Tibial nerve (tissue), 4 donors: Measurements from ENCODE around the gene BCL7C. TPM values are rescaled to one million over a fixed set of nuclear protein-coding genes. Genes with fewer than 3 reads are reported as not detected.

Experiments
- DNase-seq, 2 donors: peaks; one replicate each; pipeline ENCODE4 v3.0.0-alpha.2; 2019; ENCODE audit warnings: low spot score in 2 of 2
- H3K27ac ChIP-seq, 4 donors: fragments of 200-600 bp; sonication (generic) in 3 of 4; one replicate each; pipeline ENCODE4 v1.5.1; 2017 to 2019; ENCODE audit warnings: mild to moderate bottlenecking in 1 of 4
- H3K27me3 ChIP-seq, 2 donors: fragments of 200-600 bp; sonication (generic) in 1 of 2; one replicate each; pipeline versions ENCODE4 v1.5.1 to v1.6.0; 2017 to 2019
- H3K36me3 ChIP-seq, 3 donors: fragments of 200-600 bp; sonication (generic); one replicate each; pipeline ENCODE4 v1.5.1; 2018 to 2019
- H3K4me1 ChIP-seq, 4 donors: fragments of 200-600 bp; sonication (generic) in 3 of 4; one replicate each; pipeline ENCODE4 v1.5.1; 2017 to 2019
- H3K4me3 ChIP-seq, 4 donors: fragments of 200-600 bp; sonication (generic) in 3 of 4; one replicate each; pipeline ENCODE4 v1.5.1; 2017 to 2019; ENCODE audit warnings: mild to moderate bottlenecking in 1 of 4, moderate library complexity in 1 of 4
- H3K9me3 ChIP-seq, 4 donors: fragments of 200-600 bp; sonication (generic) in 3 of 4; one replicate each; pipeline ENCODE4 v1.5.1; 2017 to 2019
- CTCF ChIP-seq, 5 experiments: fragments of 200-600 bp in 3 of 5; fragments of 450-650 bp in 2 of 5; sonication (generic) in 3 of 5; IDR thresholded peaks; one replicate each; pipeline ENCODE4 v1.5.1; 2016 to 2019; ENCODE audit warnings: antibody characterized with exemption in 5 of 5, mild to moderate bottlenecking in 3 of 5, moderate library complexity in 2 of 5
- EP300 ChIP-seq, 2 donors: sonication (generic); formaldehyde crosslinking; IDR thresholded peaks; one replicate each; pipeline ENCODE4 v1.6.1; 2017; ENCODE audit warnings: antibody characterized with exemption in 2 of 2, mild to moderate bottlenecking in 1 of 2
- POLR2A ChIP-seq, 2 donors: fragments of 450-650 bp; IDR thresholded peaks; one replicate each; pipeline ENCODE4 v1.6.1; 2017; ENCODE audit warnings: antibody characterized with exemption in 2 of 2, mild to moderate bottlenecking in 2 of 2, moderate library complexity in 2 of 2
- WGBS, 2 donors: methylation state at CpG; one replicate each; pipeline ENCODE4 v1.1.5; 2018; 5-methylcytosine and 5-hydroxymethylcytosine counted together
- total RNA-seq, 4 donors: library from RNA; depleted of rRNA; stranded (reverse); fragments of >200 nt; gene quantifications; one replicate each; pipeline ENCODE4 v1.1.0, GENCODE V29; 2016

Gene BCL7C
- total RNA-seq, 4 donors from 2014 or later = 42.9 to 54.0 (median 48.2) TPM

DNA sequence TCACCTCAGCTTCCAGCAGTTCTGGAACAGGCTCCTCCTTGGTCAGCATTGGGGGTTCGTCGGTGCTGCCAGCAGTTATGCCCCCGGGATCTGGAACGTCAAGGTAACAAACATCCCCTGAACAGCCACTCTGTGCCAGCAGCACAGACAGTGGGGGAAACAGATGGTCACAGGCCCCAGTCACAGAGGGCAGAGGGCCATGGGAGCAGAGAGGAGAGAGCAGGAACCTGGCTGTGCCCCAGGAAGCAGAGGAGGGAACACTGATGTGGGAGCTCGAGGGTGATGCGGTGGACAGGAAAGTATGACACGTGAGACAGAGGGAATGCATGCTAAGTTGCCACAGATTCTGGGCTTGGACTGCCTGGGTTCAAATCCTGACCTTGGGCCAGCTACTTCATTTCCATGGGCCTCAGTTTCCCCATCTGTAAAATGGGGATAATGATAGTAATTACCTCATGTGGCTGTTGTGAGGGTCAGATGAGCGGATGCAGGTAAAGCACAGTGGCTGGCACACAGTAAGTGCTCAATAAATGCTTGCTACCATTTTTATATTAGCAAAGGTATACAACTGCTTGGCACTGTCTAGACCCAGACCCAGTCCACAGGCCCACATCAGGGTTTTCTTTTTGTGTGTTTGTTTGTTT is 4.9 kb downstream of the BCL7C start:
- TF ChIP-seq EP300 (IDR thresholded peaks at IDR 0.05) (no peak), CTCF (IDR thresholded peaks at IDR 0.05) (no peak), POLR2A (IDR thresholded peaks at IDR 0.05) (no peak)
- no peak for DNase-seq

DNA sequence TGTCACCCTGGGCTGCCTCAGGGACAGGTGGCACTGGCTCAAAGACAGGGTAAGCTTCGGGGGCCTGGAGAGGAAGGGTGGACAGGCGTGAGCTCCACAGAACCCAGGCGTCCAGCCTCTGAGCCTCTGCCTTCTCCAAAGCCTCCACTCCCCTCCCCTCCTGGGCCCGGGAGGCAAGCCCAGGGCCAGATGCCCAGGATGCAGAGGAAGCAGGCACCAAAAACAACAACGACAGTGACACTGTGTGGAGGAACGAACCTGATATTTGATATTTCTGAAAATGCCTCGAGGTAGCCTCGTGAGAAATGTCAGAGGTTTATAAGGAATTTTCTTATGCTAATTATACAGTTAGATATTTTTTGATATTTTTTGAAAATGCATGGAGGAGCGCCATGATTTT is 6.0 kb downstream of the BCL7C start:
- peaks cover 0 to 11% (median 8%) of the 10 kb centered on the region in 4 donors for H3K4me1 ChIP-seq
- H3K27ac ChIP-seq = no peak overlapping the region
- H3K27me3 ChIP-seq = no peaks in the 10 kb centered on the region
- TF ChIP-seq POLR2A (IDR thresholded peaks at IDR 0.05) = no peak
- no peak for TF ChIP-seq CTCF (IDR thresholded peaks at IDR 0.05)
- TF ChIP-seq EP300 (IDR thresholded peaks at IDR 0.05) = no peak
- H3K4me3 ChIP-seq = no peak overlapping the region
- 76 to 81% methylated on average over 9 of the region's 9 CpGs for WGBS, 2 donors
- peaks cover 0 to 88% (median 6%) of the 10 kb centered on the region in 3 donors for H3K36me3 ChIP-seq
- DNase-seq = no peak
- no peaks in the 10 kb centered on the region for H3K9me3 ChIP-seq

More for the DNA sequence above, 4.9 kb downstream of the BCL7C start:
- H3K4me3 ChIP-seq = no peak overlapping the region
- peaks cover 0 to 16% (median 13%) of the 10 kb centered on the region in 4 donors for H3K4me1 ChIP-seq
- peaks cover 0 to 81% (median 6%) of the 10 kb centered on the region in 3 donors for H3K36me3 ChIP-seq
- peak overlapping the region in 1 of 4 donors; percentile 17 for H3K27ac ChIP-seq
- 85 to 87% methylated on average over 8 of the region's 8 CpGs for WGBS, 2 donors
- no peaks in the 10 kb centered on the region for H3K9me3 ChIP-seq
- H3K27me3 ChIP-seq = no peaks in the 10 kb centered on the region

DNA sequence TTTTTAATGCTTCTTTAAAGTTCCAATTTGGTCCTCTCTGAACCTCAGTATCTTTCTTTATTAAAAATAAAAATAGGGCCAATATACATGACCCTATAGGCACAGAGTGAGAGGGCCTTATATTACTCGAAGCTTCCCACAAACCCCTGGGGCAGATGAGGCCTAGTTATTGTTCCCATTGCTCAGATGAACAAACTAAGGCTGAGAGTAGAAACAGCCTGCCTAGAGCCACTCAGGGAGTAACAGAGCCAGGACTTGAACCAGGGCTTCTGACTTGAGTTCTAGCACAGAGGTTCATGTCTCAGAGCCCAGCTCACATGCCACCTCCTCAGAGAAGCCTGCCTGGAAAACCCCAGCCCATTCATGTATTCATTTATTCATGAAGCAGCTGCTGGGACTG is 7.7 kb downstream of the BCL7C start:
- Histone ChIP-seq H3K4me3 (no peak overlapping the region), H3K27ac (no peak overlapping the region), H3K9me3 (no peaks in the 10 kb centered on the region), H3K4me1 (peaks cover 0 to 17% (median 0%) of the 10 kb centered on the region in 4 donors), H3K36me3 (peaks cover 0 to 86% (median 6%) of the 10 kb centered on the region in 3 donors), H3K27me3 (no peaks in the 10 kb centered on the region)
- WGBS, 2 donors = 81 to 88% methylated on average over 1 of the region's 1 CpG
- DNase-seq = no peak
- TF ChIP-seq POLR2A (IDR thresholded peaks at IDR 0.05) = no peak

- TF ChIP-seq CTCF (IDR thresholded peaks at IDR 0.05) (no peak), EP300 (IDR thresholded peaks at IDR 0.05) (no peak), POLR2A (IDR thresholded peaks at IDR 0.05) (no peak)
- Histone ChIP-seq H3K27me3 (no peaks in the 10 kb centered on the region), H3K36me3 (peaks cover 0 to 82% (median 6%) of the 10 kb centered on the region in 3 donors), H3K27ac (no peak overlapping the region), H3K9me3 (no peaks in the 10 kb centered on the region), H3K4me1 (peaks cover 0 to 17% (median 0%) of the 10 kb centered on the region in 4 donors), H3K4me3 (no peak overlapping the region)
- no peak for DNase-seq
- 92 to 93% methylated on average over 9 of the region's 9 CpGs for WGBS, 2 donors
Observed at GRCh38 chr16:30885196-30885595, 8.7 kb downstream of the BCL7C start.

GRCh38 chr16:30884760-30885159 is 9.1 kb downstream of the BCL7C start:
- peaks cover 0 to 82% (median 6%) of the 10 kb centered on the region in 3 donors for H3K36me3 ChIP-seq
- no peaks in the 10 kb centered on the region for H3K9me3 ChIP-seq
- TF ChIP-seq EP300 (IDR thresholded peaks at IDR 0.05) (no peak), CTCF (IDR thresholded peaks at IDR 0.05) (no peak), POLR2A (IDR thresholded peaks at IDR 0.05) (no peak)
- WGBS, 2 donors = 63 to 86% methylated on average over 3 of the region's 3 CpGs
- H3K27ac ChIP-seq = no peak overlapping the region
- H3K4me3 ChIP-seq = no peak overlapping the region
- DNase-seq = no peak
- peaks cover 0 to 17% (median 0%) of the 10 kb centered on the region in 4 donors for H3K4me1 ChIP-seq
- H3K27me3 ChIP-seq = no peaks in the 10 kb centered on the region
